GM19455 (cell line): ENCODE measurements around the gene UBE2G1.
"Not testable (repeated sequence)": the region's sequence is repeated elsewhere in the genome, so short reads cannot be mapped to it uniquely, and the experiment has no call there.

ENCODE experiments used
- ATAC-seq: cut with Tn5 transposase; IDR thresholded peaks from one replicate; pipeline ENCODE4 v1.9.1; 2021; ENCODE audit not compliant: unreplicated experiment

Gene UBE2G1

DNA sequence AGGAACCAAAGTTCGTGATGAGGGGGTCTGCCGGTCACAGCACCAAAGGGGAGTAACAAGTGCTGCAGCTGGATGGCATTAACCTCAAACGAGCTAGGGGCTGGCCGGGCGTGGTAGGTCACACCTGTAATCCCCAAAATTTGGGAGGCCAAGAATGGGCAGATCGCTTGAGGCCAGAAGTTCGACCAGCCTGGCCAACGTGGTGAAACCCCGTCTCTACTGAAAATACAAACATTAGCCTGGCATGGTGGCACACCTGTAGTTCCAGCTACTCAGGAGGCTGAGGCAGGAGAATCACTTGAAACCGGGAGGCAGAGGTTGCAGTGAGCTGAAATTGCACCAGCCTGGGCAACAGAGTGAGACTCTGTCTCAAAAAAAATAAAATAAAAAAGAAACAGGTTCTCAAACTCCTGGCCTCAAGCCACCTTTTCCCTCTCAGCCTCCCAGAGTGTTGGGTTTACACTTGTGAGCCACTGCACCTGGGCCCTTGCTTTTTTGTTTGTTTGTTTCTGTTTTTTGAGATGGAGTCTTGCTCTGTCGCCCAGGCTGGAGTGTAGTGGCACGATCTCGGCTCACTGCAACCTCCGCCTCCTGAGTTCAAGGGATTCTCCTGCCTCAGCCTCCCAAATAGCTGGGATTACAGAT lies 9.4 kb upstream of the UBE2G1 start:
- ATAC-seq = not testable (repeated sequence)

- ATAC-seq = peak; percentile 63
These were observed 8.7 kb upstream of the UBE2G1 start for GRCh38 chr17:4375039-4375748.

DNA sequence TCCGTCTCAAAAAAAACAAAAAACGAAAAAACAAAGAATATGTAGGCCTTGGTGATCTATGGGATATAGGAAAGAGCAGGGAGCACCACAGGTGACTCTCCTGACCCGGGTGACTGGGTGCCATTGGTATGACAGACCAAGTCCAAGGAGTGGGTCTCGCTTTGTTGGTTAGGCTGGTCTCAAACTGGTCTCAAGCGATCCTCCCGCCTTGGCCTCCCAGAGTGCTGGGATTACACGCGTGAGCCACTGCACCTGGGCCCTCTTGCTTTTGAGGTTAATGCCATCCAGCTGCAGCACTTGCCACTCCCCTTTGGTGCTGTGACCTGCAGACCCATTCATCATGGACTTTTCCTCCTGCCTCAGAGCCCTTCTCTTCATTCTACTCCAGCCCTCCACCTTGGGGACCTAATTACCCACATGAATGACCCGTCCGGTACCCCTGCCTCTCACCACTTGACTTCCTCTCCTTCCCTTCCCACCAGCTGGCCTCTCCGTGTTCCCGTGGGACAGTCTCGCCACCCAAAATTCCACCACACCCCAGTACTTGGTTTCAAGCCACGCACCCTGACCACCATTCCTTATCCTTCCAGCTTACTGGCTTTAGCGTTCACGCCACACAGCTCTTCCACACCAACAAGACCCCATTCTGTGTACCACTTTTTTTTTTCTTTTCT lies 3.2 kb upstream of the UBE2G1 start:
- ATAC-seq = no peak

DNA sequence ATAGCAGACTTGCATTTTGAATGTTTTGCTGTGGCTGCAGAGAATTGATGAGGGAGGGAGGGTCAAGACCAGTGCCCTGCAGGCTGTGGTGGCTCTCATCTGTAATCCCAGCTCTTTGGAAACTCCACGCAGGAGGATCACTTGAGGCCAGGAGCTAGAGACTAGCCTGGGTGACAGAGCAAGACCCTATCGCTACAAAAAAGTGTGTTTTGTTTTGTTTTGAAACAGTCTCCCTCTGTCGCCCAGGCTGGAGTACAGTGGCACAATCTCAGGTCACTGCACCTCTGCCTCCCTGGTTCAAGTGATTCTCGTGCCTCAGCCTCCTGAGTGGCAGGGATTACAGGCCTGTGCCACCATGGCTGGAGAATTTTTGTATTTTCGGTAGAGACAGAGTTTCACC lies 1.9 kb upstream of the UBE2G1 start:
- ATAC-seq = no peak

- not testable (repeated sequence) for ATAC-seq
These were observed 702 bp upstream of the UBE2G1 start for GRCh38 chr17:4367177-4367576.

DNA sequence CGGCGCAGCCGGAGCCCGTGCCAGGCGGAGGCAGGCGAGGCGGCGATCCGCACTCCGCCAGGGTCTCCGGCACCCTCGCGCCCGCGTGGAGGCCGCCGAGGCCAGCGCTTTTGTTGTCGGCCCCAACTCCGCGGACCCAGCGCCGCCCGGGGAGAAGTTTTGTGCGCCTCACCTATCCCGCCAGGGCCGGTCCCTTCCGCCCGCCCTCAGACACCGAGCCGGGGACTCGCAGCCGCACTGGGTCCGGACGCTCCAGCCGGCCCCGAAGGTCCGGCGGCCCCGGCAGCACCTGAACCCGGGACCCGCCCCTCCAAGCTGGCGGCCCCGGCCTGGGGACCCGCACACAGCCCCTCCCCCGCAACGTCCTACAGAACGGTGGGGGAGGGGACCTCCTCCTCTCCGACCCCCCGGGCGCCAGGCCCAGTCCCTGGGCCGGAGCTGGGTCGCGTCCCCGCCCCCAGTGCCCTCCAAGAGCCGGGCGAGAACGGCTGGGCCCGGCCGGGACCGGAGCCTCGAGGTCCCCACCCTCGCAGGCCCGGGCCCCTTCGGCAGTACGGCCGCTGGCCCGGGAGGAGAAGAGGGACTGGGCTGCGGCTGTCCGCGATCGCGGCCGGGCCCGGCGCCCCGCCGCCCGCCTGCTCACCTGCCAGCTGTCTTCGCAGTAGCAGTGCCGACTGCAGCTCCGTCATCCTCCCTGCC lies 698 bp downstream of the UBE2G1 start:
- peak; percentile 24 for ATAC-seq

DNA sequence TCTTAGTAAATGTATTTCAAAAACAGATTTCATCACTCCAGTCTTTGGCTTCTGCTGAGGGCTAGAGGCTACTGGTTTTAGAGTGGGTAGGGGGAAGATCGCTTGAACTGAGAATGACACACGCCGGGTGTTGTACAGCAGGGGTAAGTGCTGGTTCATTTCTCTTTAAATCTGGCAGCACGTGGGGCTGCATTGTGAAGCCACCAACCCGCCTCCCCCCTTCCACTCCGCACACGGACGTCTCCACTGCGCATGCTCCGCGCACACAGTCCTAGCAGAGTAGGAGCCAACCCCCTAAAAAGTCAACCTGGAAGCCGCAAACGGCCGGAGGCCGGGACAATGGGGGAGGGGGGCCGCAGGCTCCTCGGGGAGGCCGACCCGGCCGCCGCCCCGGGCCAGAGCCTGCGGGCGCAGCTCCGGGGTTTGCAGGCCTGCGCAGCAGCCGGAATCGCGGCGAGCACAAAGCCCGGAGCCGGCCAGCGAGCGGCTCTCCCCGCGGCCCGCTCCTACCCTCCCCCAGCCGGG lies 1.3 kb downstream of the UBE2G1 start:
- ATAC-seq = peak; percentile 38

DNA sequence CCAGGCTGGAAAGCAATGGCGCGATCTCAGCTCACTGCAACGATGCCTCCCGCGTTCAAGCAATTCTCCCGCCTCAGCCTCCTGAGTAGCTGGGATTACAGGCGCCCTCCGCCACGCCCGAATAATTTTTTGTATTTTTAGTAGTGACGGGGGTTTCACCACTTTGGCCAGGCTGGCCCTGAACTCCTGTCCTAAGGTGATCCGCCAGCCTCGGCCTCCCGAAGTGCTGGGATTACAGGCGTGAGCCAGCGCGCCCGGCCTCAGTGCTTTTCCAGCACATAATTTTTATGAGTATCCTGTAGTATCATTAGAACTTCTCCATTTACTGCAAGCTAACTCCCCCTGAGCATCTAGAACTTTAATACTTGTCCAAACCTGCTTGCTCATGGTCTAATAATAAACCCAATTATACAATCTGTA lies 1.8 kb downstream of the UBE2G1 start:
- ATAC-seq = no peak

DNA sequence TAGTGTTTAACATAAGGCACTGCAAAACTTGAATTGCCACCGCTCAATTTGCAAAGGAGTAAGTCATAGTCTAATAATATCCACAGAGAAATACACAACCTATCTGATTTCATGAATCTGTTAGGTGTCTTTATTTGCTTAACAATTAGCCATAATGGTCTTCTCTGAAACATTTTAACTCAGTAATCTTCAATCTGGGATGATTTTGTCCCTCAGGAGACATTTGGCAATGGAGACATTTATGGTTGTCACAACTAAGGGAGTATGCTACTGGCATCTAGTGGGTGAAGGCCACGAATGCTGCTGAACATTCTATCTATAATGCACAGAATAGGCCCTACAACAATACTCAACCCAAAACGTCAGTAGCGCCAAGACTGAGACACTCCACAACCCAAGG lies 4.3 kb downstream of the UBE2G1 start:
- no peak for ATAC-seq

- ATAC-seq = no peak
These were observed 8.3 kb downstream of the UBE2G1 start for GRCh38 chr17:4358154-4358553.

- no peak for ATAC-seq
These were observed 8.8 kb downstream of the UBE2G1 start for GRCh38 chr17:4357671-4358070.

DNA sequence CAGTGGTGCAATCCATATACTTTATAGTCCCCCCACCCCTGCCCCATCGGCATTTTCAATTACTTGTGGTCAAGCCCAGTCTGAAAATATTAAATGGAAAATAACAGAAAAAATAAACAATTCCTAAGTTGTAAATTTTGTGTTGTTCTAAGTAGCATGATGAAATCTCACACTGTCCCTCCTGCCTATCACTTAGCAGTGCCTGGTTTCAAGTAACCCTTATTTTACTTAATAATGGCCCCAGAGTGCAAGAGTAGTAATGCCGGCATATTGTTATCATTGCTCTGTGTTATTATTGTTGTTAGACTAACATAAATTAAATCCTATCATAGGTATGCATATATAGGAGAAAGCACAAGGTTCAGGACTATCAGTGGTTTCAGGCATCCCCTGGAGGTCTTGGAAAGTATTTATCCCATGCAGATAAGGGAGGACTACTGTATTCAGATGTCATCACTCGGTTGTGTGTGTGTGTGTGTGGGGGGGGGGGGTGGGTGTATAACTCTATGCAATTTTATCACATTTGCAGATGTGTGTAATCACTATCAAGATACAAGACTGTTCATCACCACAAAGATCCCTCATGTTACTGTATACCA lies 9.3 kb downstream of the UBE2G1 start:
- ATAC-seq = no peak

GRCh38 chr17:4354862-4355514 lies 11.5 kb downstream of the UBE2G1 start:
- ATAC-seq = no peak

- no peak for ATAC-seq
These were observed 12.3 kb downstream of the UBE2G1 start for GRCh38 chr17:4354206-4354605.

DNA sequence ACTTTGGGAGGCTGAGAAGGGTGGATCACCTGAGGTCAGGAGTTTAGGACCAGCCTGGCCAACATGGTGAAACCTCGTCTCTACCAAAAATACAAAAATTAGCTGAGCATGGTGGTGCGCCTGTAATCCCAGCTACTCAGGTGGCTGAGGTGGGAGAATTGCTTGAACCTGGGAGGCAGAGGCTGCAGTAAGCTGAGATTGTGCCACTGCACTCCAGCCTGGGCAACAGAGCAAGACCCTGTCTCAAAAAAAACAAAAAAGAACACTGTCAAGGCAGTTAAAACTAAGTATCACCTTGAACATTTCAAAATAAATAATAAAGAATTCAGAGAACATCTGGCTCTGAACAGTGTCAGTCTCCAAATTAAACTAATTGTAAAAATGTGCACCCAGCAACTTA lies 16.3 kb downstream of the UBE2G1 start:
- not testable (repeated sequence) for ATAC-seq

GRCh38 chr17:4345581-4346252 lies 20.8 kb downstream of the UBE2G1 start:
- ATAC-seq = no peak

DNA sequence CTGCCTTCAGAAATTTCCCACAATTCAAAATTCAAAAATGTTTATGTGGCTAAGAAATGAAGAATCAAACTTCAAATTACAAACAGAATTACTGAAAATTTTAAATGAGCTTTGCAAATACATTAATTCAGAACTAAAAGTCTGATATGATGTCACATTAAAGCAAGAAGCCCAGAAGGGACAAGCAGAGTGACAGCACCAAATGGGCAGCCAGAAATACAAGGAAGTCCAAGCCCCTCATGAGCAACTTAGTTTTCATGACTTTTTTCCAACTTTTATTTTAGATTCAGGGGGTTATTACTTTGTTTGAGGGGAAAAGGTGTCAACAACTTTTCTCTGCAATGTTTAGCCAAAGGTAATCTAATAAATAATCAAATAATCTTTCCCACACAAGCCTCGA lies 21.5 kb downstream of the UBE2G1 start:
- ATAC-seq = no peak

DNA sequence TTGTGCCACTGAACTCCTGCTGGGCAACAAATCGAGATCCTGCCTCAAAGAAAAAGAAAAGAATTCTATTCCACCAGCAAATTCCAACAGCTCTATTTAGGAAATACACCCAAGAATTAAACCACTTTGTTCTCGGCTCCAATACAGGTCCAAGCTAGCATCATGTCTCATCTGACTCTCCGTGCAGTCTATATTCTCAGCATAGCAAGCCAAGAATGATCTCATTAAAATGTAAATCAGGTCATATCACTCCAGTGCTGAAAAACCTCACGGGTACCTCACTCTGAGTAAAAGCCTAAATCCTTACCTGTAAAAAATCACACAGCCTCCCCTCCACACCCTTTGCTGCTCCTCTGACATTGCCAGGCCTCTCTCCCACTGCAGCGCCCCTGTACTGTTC lies 23.9 kb downstream of the UBE2G1 start:
- ATAC-seq = no peak

- no peak for ATAC-seq
These were observed 24.9 kb downstream of the UBE2G1 start for GRCh38 chr17:4341616-4341977.
